Cortex of kidney (tissue), 1 donor: ENCODE results near the gene NR1D1.

Experiments
- DNase-seq: peaks from one replicate; lab custom pipeline; 2025; lab: John Stamatoyannopoulos, UW

NR1D1 gene

GRCh38 chr17:40097087-40097486, 3.3 kb downstream of the NR1D1 start:
- no peak for DNase-seq

DNA sequence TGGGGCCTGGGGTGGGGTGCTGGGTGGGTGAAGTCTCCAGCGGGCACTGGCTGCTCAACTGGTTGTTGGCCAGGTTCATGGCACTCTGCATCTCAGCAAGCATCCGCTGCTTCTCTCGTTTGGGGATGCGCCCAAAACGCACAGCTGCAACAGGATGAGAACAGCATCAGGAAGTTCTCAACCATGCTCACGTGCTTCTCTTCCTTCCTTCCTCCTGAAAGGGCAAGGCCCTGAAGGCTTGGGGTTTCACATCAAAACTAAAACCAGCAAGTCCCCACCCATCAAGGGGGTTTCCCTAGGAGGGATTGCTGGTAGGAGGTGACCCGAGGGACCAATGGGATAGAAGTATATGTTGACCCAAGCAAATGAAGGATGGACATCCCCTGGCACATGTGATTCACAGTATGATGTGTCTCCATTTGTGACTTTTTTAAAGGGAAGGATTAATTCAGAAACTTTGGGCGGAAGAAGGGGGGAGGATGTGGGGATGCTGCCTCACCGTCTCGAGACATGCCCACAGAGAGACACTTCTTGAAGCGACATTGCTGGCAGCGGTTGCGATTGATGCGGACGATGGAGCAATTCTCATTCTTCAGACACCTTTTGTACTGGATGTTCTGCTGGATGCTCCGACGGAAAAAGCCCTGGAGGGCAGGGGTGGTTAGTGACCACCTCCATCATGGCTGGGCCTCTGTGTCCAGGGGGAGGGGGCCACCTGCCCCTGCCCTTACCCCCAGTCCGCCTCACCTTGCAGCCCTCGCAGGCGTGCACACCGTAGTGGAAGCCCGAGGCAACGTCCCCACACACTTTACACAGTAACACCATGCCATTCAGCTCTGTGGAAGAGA, 4.2 kb downstream of the NR1D1 start:
- no peak for DNase-seq

GRCh38 chr17:40095351-40095943, 4.9 kb downstream of the NR1D1 start:
- no peak for DNase-seq

GRCh38 chr17:40094874-40095273, 5.5 kb downstream of the NR1D1 start:
- no peak for DNase-seq

- DNase-seq: no peak
These were observed 6.7 kb downstream of the NR1D1 start for GRCh38 chr17:40093580-40094201.

- no peak for DNase-seq
These were observed 7.3 kb downstream of the NR1D1 start for GRCh38 chr17:40093005-40093579.

DNA sequence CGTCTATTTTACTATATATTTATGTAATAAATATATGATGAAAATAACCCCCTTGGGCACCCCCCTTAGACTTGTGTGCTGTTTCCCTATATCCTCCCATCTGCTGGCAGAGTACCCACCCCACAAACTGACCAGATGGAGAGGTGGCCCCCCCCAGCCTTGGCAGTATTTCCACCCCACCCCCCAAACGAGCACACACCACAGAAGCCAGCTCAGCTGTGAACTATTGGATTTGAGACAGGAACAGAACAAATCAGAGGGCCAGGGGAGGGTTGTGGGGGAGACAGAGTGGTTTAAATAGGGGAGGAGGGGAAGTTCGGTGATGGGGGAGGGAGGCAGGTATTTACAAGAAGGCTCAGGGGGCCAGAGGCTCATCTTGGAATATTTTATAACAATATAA, 7.8 kb downstream of the NR1D1 start:
- no peak for DNase-seq

GRCh38 chr17:40091691-40092397, 8.5 kb downstream of the NR1D1 start:
- DNase-seq: no peak

- DNase-seq: no peak
These were observed 9.9 kb downstream of the NR1D1 start for GRCh38 chr17:40090237-40091119.

- DNase-seq: no peak
These were observed 11.1 kb downstream of the NR1D1 start for GRCh38 chr17:40089077-40089895.

DNA sequence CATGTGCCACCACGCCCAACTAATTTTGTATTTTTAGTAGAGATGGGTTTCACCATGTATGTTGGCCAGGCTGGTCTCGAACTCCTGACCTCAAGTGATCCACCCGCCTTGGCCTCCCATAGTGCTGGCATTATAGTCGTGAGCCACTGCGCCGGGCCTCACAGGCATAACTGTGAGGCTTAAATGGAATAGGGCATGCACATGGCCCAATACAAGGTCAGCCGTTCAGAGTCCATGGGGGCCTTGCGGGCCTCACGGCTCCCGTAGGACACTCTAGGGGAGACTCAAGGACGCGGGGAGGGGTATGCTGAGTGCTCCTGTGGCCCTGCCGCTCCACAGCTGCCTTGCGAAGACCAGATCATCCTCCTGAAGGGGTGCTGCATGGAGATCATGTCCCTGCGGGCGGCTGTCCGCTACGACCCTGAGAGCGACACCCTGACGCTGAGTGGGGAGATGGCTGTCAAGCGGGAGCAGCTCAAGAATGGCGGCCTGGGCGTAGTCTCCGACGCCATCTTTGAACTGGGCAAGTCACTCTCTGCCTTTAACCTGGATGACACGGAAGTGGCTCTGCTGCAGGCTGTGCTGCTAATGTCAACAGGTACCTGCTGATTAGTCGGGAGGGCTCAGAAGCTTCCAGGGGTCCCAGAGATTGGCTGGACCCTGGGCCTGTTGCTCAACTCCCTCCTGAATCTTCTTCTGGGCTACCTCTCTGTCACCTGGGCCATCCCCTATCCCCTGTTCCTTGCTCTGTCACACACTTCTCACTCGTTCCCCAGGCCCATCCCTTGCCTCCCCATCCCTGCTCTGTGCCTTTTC, 12.3 kb downstream of the NR1D1 start:
- DNase-seq: no peak

DNA sequence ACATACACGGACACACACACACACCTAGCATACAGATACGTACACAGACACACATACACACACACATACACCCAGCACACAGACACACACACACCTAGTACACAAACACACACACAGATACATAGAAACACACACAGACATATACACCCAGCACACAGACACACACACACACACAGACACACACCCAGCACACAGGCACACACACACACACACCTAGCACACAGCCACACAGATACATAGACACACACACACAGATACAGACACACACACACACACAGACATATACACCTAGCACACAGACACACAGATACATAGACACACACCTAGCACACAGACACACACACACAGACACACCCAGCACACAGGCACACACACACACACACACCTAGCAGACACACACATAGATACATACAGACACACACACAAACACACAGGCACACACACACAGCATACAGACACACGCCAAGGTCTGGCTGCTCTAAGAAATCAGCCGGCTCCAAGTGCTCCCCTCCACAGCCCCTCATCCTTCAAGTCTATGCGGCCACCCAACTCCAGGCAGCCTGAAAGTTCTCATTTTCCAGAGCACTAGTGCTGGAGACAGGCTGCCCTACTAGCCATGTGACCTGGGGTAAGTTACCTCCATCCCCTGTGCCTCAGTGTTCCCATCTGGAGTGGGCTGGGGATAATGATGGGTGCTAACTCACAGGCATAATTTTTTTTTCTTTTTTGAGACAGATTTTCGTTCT, 13.2 kb downstream of the NR1D1 start:
- no peak for DNase-seq

DNA sequence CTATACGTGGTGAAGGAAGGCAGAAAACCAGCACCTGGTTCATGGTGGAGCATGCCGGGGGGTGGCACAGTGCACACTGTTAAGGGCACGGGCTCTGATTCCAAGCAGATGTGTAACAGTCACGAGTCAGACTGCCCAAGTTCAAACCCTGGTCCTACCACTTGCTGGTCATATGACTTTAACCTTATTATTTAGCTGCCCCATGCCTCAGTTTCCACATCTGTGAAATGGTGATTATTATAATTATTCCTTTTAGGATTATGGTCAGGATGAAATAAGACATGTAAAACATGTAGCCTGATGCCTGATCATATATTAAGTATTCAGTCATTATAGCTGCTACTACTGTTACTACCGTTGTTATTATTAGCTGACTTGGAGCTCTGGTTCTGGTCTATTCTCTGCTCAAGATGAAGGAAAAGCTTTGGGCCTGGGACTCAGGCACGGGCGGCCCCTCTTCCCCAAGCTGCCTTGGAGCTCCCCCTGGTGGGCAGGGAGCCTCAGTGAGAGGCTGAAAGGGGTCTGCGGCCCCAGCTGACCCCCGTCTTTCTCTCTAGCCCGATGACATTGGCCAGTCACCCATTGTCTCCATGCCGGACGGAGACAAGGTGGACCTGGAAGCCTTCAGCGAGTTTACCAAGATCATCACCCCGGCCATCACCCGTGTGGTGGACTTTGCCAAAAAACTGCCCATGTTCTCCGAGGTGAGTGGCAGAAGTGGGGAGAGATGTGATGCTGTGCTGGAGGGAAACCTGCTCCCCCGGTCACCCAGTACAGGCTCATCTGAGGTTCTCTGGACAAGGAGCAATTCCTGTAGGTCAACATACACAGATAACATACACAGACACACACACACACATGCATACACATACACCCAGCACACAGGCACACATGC, 14.0 kb downstream of the NR1D1 start:
- DNase-seq: no peak

- no peak for DNase-seq
These were observed 15.9 kb downstream of the NR1D1 start for GRCh38 chr17:40084477-40084876.

DNA sequence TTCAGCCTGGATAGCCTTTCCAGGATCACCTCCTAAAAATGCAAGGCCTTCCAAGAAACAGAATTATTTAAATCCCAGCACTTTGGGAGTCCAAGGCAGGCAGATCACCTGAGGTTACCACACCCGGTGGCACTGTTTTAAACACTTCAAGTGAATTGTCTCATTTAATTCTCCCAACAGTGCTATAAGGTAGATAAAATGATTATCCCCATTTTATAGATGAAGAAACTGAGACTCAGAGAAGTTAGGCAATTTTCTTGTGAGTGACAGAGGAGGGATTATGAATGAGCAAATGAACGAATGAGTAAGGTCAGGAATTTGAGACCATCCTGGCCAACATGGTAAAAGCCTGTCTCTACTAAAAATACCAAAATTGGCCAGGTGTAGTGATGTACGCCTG, 20.8 kb downstream of the NR1D1 start:
- DNase-seq: no peak

DNA sequence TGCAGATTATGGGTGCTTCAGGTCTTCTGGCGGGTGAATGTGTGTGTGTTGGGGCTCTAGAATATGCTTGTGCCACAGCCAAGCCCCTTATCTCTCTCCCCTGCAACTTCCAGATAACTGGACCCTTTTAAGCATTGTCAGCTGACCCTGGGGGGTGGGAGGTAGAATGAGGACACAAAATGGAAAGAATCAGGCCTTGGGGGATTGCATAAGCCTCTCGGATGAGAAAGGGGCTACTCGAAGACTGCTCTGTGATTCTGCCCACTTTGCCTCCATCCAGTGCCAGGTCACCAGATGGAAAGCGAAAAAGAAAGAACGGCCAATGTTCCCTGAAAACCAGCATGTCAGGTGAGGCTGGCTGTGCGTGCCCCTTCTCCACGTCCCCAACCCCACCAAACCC, 23.8 kb downstream of the NR1D1 start:
- no peak for DNase-seq

DNA sequence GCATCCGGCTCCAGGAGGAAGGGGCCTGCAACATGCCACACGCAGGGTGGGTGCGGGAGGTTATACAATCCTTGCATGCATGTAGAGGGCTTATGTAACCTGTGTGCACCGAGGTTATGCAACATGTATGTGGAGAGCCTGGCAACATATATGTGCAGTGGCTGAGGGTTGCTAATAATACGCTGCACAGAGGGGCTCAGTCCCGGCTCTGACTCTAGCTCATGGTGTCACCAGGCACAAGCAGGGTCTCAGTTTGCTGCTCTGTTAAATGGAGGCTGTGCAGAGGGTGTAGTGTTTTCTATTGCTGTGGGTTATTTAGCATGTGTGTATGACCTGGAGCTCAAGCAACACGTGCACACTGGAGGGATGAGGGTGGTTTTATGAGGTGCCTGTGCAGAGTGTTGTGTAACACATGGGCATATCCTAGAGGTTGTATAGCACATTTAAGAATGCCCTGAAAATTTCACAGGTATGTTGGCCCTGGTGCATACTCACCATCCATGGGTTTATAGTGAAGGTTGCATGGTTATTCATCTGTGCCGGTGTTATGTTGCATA, 24.4 kb downstream of the NR1D1 start:
- DNase-seq: no peak
